GM12878 (cell line): ENCODE data around the gene ANKRD11. TPM values are rescaled to one million over a fixed set of nuclear protein-coding genes. Genes with fewer than 3 reads are reported as not detected.

ENCODE experiments used
- ATAC-seq: fragments of 200-7000 bp; cut with Tn5 transposase; 3 replicates; pipeline ENCODE4 v1.9.1; 2020; ENCODE audit warnings: mild to moderate bottlenecking, moderate library complexity
- BruUV-seq: library from RNA; stranded (reverse); fragments of 400-500 nt; replicated peaks from 2 replicates; lab custom pipeline; 2021; lab: Mats Ljungman, UMichigan
- CTCF ChIA-PET: fragments of 300-600 bp; sonication (Branson Sonifier 250); formaldehyde crosslinking; extraction: SDS; loops from one replicate; lab custom pipeline; 2021; ENCODE audit warnings: inconsistent platforms; lab: Yijun Ruan, JAX
- POLR2A ChIA-PET: fragments of 350-600 bp; formaldehyde crosslinking; extraction: SDS; loops from one replicate; lab custom pipeline; 2021; ENCODE audit warnings: inconsistent platforms; lab: Charles Lee
- RAD21 ChIA-PET: fragments of 300-600 bp; sonication (Branson Sonifier 250); formaldehyde crosslinking; loops from one replicate; lab custom pipeline; 2023; ENCODE audit warnings: antibody characterized with exemption; ENCODE audit not compliant: unreplicated experiment; lab: Charles Lee
- SMC1A ChIA-PET: fragments of 300-600 bp; sonication (Branson Sonifier 250); formaldehyde crosslinking; loops from one replicate; lab custom pipeline; 2023; ENCODE audit not compliant: unreplicated experiment, uncharacterized antibody; lab: Charles Lee
- DNase-seq: peaks from one replicate; pipeline ENCODE4 v3.0.0-alpha.2; 2011; ENCODE audit warnings: low read depth, low spot score
- FAIRE-seq: peaks from 3 replicates; lab custom pipeline; 2011; peaks lifted over from hg19 to GRCh38; lab: Jason Lieb, UNC
- H2AFZ ChIP-seq: 2 replicates; pipeline ENCODE4 v1.6.0; 2011; ENCODE audit warnings: low read depth, low read length, control low read depth; ENCODE audit not compliant: control insufficient read depth
- H3K27ac ChIP-seq: 2 replicates; pipeline ENCODE4 v1.5.1; 2011; ENCODE audit warnings: control low read depth; ENCODE audit not compliant: control insufficient read depth, insufficient read depth
- H3K27me3 ChIP-seq, 2 experiments: replicated peaks in 1 of 2; 2 replicates each; pipeline versions ENCODE4 v1.6.0 to v1.6.1; 2011; ENCODE audit warnings: low read length in 1 of 2; ENCODE audit not compliant: control insufficient read depth in 2 of 2, insufficient read depth in 2 of 2
- H3K36me3 ChIP-seq, 2 experiments: 2 replicates each; pipeline ENCODE4 v1.5.1; 2011; ENCODE audit warnings: low read length in 1 of 2; ENCODE audit not compliant: control insufficient read depth in 2 of 2, insufficient read depth in 2 of 2
- H3K4me1 ChIP-seq: 2 replicates; pipeline ENCODE4 v1.6.1; 2011; ENCODE audit warnings: mild to moderate bottlenecking, low read length, moderate library complexity, mixed read lengths; ENCODE audit not compliant: control insufficient read depth, insufficient read depth
- H3K4me2 ChIP-seq: 2 replicates; pipeline ENCODE4 v1.6.0; 2011; ENCODE audit warnings: control low read depth; ENCODE audit not compliant: control insufficient read depth, insufficient read depth
- H3K4me3 ChIP-seq: fragments of 200-600 bp; sonication (generic); 2 replicates; pipeline ENCODE4 v1.5.1; 2016
- H3K79me2 ChIP-seq: 2 replicates; pipeline ENCODE4 v1.6.0; 2011; ENCODE audit warnings: low read length; ENCODE audit not compliant: control insufficient read depth, insufficient read depth
- H3K9ac ChIP-seq: 2 replicates; pipeline ENCODE4 v1.8.0; 2011; ENCODE audit warnings: low read length, control low read depth, mixed read lengths; ENCODE audit not compliant: control insufficient read depth, insufficient read depth
- H3K9me3 ChIP-seq: replicated peaks from 3 replicates; pipeline ENCODE4 v1.5.1; 2011; ENCODE audit warnings: mild to moderate bottlenecking, low read length; ENCODE audit not compliant: control insufficient read depth, insufficient read depth
- H4K20me1 ChIP-seq: 2 replicates; pipeline ENCODE4 v1.6.0; 2011; ENCODE audit not compliant: control insufficient read depth, insufficient read depth
- BMI1 ChIP-seq: fragments of 450-650 bp; IDR thresholded peaks from 2 replicates; pipeline ENCODE4 v1.6.1; 2016; ENCODE audit warnings: mild to moderate bottlenecking, moderate library complexity, borderline replicate concordance
- CREB1 ChIP-seq: IDR thresholded peaks from 2 replicates; pipeline ENCODE4 v1.6.1; 2012; ENCODE audit warnings: low read depth, mild to moderate bottlenecking, inconsistent platforms
- MEF2A ChIP-seq: IDR thresholded peaks from 2 replicates; pipeline ENCODE4 v1.6.1; 2011; ENCODE audit warnings: low read depth, mild to moderate bottlenecking, low read length, moderate library complexity; ENCODE audit not compliant: insufficient read depth
- MTA2 ChIP-seq: fragments of 450-650 bp; IDR thresholded peaks from 2 replicates; pipeline ENCODE4 v1.6.1; 2016; ENCODE audit warnings: low read depth, mild to moderate bottlenecking, moderate library complexity
- NFYB ChIP-seq: IDR thresholded peaks from 2 replicates; pipeline ENCODE4 v1.6.1; 2011; ENCODE audit warnings: low read depth, mild to moderate bottlenecking, low read length, improper control_type of control experiment, moderate library complexity; ENCODE audit not compliant: insufficient read depth
- TCF7 ChIP-seq: IDR thresholded peaks from 2 replicates; pipeline ENCODE4 v1.6.1; 2014; ENCODE audit warnings: antibody characterized with exemption, borderline replicate concordance
- YY1 ChIP-seq: IDR thresholded peaks from 2 replicates; pipeline ENCODE4 v1.6.1; 2011; ENCODE audit warnings: low read depth, mild to moderate bottlenecking, low read length
- ZZZ3 ChIP-seq: IDR thresholded peaks from 2 replicates; pipeline ENCODE4 v1.6.1; 2011; ENCODE audit warnings: low read depth; ENCODE audit not compliant: control insufficient read depth, insufficient read length
- WGBS: methylation state at CpG from one replicate; pipeline ENCODE4 v1.1.6; 2016; ENCODE audit warnings: low lambda C conversion rate; ENCODE audit not compliant: insufficient replicate concordance, insufficient coverage; ENCODE audit errors: missing lambda C conversion rate; 5-methylcytosine and 5-hydroxymethylcytosine counted together
- in situ Hi-C: fragments of 300-500 bp; cut with MboI; formaldehyde crosslinking; loops from 9 replicates; pipeline ENCODE4 v1.14.3; 2018; ENCODE audit warnings: mixed read lengths
- intact Hi-C: fragments of 100-400 bp; cut with micrococcal nuclease; formaldehyde crosslinking; loops from one replicate; pipeline ENCODE4 v1.14.2; 2022; ENCODE audit not compliant: unreplicated experiment
- polyA plus RNA-seq, 11 experiments: library from polyadenylated mRNA; depleted of rRNA in 4 of 11; unstranded in 6 of 11; stranded (reverse) in 5 of 11; fragments of >200 nt; fragmentation: Nextera tagmentation in 4 of 11; fragmentation: Illumina TruSeq in 1 of 11; extraction: Ambion mirVana in 4 of 11; extraction: Trizol in 1 of 11; gene quantifications; 1 replicate in 1 of 11; 2 replicates in 10 of 11; pipeline versions ENCODE4 v1.2.1 to v1.2.3, GENCODE V29; 2011 to 2016; ENCODE audit warnings: inconsistent platforms in 2 of 11, missing spikeins in 2 of 11, low read depth in 1 of 11
- total RNA-seq, 4 experiments: library from RNA; depleted of rRNA in 3 of 4; stranded (reverse); fragments of >200 nt in 3 of 4; fragmentation: Illumina TruSeq in 1 of 4; extraction: Trizol in 1 of 4; gene quantifications; 2 replicates each; pipeline versions ENCODE4 v1.2.1 to v1.2.3, GENCODE V29; 2013 to 2021
- TF ChIP-seq, protein P1 (sequence below): fragments of 450-650 bp; IDR thresholded peaks from 2 replicates; pipeline ENCODE4 v1.6.1; 2018; ENCODE audit warnings: borderline replicate concordance, mild to moderate bottlenecking; ENCODE audit not compliant: partially characterized antibody
- TF ChIP-seq, protein P2 (sequence below): fragments of 450-650 bp; IDR thresholded peaks from 2 replicates; pipeline ENCODE4 v1.6.1; 2016; ENCODE audit warnings: mild to moderate bottlenecking

Gene ANKRD11
- total and polyA plus RNA-seq, 10 of the 15 experiments (the other 5 are each of a cell fraction or from before 2014, with no cell fraction given) = 5.1 to 103 (median 27.4) TPM

DNA sequence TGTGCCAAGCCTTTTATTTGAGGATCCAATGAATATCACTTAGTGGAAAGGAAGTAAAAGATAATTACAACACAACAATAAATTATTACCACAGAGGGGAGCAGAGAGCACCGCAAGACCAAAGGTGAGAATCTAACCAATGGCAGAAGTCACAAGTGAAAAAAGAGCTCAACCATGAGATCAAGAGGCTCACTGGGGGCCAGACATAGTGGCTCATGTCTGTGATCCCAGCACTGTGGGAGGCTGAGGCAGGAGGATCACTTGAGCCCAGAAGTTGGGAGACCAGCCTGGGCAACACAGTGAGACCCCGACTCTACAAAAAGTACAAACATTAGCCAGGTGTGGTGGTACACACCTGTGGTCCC, 17.7 kb downstream of the ANKRD11 start:
- TF ChIP-seq CREB1 = no peak
- no peak for TF ChIP-seq NFYB
- no peak for TF ChIP-seq BMI1
- TF ChIP-seq TCF7 = no peak
- TF ChIP-seq ZZZ3 = no peak
- no peak for TF ChIP-seq MEF2A
- peaks cover 45% of the 10 kb centered on the region for H4K20me1 ChIP-seq
- H2AFZ ChIP-seq = no peak overlapping the region
- no peaks in the 10 kb centered on the region for H3K27me3 ChIP-seq
- no peak overlapping the region for H3K4me3 ChIP-seq
- WGBS = 98% methylated on average over 2 of the region's 2 CpGs
- FAIRE-seq (no peak), ATAC-seq (no peak), DNase-seq (no peak)
- no peak overlapping the region for H3K27ac ChIP-seq
- H3K4me1 ChIP-seq = peaks cover 21% of the 10 kb centered on the region
- H3K9ac ChIP-seq = no peak overlapping the region
- CTCF ChIA-PET = no interaction called here
- SMC1A ChIA-PET = interaction anchor here (0.6 kb wide), 1 partner anchor 17 kb away, joined by 3 read pairs; no protein-coding TSS in a partner anchor
- peaks cover 1 to 4% of the 10 kb centered on the region in 2 experiments; a peak in 3 of 4 replicates for H3K36me3 ChIP-seq
- intact Hi-C loops = no loop called here
- no TSS peak for BruUV-seq
- POLR2A ChIA-PET = interaction anchor here (1.4 kb wide), 1 partner anchor 9 kb away, joined by 3 read pairs; no protein-coding TSS in a partner anchor
- in situ Hi-C loops = no loop called here
- no peak overlapping the region for H3K4me2 ChIP-seq
- H3K9me3 ChIP-seq = no peaks in the 10 kb centered on the region
- peaks cover 93% of the 10 kb centered on the region for H3K79me2 ChIP-seq
- RAD21 ChIA-PET = no interaction called here

DNA sequence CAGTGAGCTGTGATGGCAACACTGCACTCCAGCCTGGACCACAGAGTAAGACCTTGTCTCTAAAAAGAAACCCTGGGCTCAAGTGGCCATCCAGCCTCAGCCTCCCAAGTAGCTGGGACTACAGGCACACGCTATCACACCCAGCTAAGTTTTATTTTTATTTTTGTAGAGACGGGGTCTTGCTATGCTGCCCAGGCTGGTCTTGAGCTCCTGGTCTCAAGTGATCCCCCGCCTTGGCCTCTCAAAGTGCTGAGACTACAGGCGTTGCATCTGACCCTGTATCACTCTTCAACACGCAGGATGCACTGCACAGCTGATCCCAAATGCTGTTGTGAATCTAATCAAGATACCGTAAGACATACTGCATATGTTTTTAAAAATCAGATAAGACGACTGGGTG, 23.0 kb downstream of the ANKRD11 start:
- H3K9me3 ChIP-seq = no peaks in the 10 kb centered on the region
- in situ Hi-C loops (no loop called here), intact Hi-C loops (no loop called here)
- H3K79me2 ChIP-seq = peaks cover 77% of the 10 kb centered on the region
- FAIRE-seq = no peak
- BruUV-seq = no TSS peak
- CTCF ChIA-PET = interaction anchor here (1.2 kb wide), 1 partner anchor 10 kb away, joined by 4 read pairs; no protein-coding TSS in a partner anchor
- peaks cover 5% of the 10 kb centered on the region; the same call in 1 of the 2 replicates for H3K4me1 ChIP-seq
- no peak overlapping the region for H3K4me3 ChIP-seq
- no peak for ATAC-seq
- POLR2A ChIA-PET = no interaction called here
- no peak overlapping the region for H3K27ac ChIP-seq
- H2AFZ ChIP-seq = no peak overlapping the region
- RAD21 ChIA-PET = interaction anchor here (0.8 kb wide), 1 partner anchor 10 kb away, joined by 5 read pairs; no protein-coding TSS in a partner anchor
- H3K4me2 ChIP-seq = no peak overlapping the region
- no peaks in the 10 kb centered on the region for H3K27me3 ChIP-seq
- no peak for DNase-seq
- peaks cover 26% of the 10 kb centered on the region for H4K20me1 ChIP-seq
- H3K9ac ChIP-seq = no peak overlapping the region
- peaks cover 2 to 6% of the 10 kb centered on the region in 2 experiments; a peak in 2 of 4 replicates for H3K36me3 ChIP-seq
- 82% methylated on average over 7 of the region's 7 CpGs for WGBS
- SMC1A ChIA-PET = interaction anchor here (1.5 to 1.8 kb wide), 2 partner anchors 10 to 21 kb away, joined by 4 to 7 read pairs; no protein-coding TSS in a partner anchor
- TF ChIP-seq, protein P1, sequence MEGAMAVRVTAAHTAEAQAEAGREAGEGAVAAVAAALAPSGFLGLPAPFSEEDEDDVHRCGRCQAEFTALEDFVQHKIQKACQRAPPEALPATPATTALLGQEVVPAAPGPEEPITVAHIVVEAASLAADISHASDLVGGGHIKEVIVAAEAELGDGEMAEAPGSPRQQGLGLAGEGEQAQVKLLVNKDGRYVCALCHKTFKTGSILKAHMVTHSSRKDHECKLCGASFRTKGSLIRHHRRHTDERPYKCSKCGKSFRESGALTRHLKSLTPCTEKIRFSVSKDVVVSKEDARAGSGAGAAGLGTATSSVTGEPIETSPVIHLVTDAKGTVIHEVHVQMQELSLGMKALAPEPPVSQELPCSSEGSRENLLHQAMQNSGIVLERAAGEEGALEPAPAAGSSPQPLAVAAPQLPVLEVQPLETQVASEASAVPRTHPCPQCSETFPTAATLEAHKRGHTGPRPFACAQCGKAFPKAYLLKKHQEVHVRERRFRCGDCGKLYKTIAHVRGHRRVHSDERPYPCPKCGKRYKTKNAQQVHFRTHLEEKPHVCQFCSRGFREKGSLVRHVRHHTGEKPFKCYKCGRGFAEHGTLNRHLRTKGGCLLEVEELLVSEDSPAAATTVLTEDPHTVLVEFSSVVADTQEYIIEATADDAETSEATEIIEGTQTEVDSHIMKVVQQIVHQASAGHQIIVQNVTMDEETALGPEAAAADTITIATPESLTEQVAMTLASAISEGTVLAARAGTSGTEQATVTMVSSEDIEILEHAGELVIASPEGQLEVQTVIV = no peak
- TF ChIP-seq YY1 (no peak), MTA2 (no peak)
- TF ChIP-seq, protein P2, sequence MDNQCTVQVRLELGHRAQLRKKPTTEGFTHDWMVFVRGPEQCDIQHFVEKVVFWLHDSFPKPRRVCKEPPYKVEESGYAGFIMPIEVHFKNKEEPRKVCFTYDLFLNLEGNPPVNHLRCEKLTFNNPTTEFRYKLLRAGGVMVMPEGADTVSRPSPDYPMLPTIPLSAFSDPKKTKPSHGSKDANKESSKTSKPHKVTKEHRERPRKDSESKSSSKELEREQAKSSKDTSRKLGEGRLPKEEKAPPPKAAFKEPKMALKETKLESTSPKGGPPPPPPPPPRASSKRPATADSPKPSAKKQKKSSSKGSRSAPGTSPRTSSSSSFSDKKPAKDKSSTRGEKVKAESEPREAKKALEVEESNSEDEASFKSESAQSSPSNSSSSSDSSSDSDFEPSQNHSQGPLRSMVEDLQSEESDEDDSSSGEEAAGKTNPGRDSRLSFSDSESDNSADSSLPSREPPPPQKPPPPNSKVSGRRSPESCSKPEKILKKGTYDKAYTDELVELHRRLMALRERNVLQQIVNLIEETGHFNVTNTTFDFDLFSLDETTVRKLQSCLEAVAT = no peak
